NCI-H2196 treated with DMSO at 0.1 percent for 48 hours (cell line): ENCODE results near the gene RAD51B.

Experiments used
- DNase-seq: peaks from one replicate; lab custom pipeline; 2025; ENCODE audit not compliant: unreplicated experiment; lab: John Stamatoyannopoulos, UW

RAD51B gene

DNA sequence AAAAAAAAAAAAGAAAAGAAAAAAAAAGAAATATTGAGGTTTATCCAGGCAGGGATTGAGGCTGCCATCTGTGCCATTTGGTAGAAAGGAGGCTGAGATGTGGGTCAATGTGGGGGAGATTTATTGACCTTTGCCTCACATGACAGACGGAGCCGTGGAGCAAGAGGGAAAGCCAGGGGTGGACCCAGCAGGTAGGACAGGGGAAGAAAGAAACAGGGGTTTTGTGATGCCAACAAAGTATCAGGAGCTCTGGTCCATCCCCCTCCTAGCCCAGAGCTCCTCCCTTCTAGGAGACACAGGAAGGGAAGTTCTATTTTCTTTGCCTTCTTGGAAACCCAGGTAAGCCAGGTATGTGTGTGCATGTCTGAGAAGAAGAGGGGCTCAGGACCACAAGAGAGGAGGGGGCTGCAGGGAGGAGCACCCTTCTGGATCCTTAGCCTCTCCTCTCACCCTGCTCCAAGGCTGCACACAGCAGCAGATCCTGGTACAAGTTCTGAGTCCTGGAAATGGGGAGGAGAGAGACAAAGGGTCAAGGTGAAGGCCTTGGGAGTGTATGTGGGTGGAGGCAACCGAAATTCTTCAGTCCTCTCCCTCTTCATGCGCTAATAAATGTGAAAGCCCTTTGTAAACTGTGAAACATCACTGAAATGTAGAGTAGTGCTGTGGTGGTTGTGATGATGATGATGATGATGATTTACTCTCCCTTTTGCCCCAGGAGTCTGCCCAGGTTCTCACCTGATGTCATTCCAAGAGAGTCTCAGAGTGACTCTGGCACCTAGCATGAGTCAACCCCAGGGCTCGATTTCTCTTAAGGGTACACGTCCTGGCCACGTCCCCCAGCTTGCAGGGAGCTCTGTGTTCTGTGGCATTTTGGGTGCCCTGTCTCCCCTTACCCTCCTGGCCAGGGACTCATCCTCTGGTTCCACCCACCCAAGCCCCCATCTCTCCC, 947.0 kb downstream of the RAD51B start:
- no peak for DNase-seq

DNA sequence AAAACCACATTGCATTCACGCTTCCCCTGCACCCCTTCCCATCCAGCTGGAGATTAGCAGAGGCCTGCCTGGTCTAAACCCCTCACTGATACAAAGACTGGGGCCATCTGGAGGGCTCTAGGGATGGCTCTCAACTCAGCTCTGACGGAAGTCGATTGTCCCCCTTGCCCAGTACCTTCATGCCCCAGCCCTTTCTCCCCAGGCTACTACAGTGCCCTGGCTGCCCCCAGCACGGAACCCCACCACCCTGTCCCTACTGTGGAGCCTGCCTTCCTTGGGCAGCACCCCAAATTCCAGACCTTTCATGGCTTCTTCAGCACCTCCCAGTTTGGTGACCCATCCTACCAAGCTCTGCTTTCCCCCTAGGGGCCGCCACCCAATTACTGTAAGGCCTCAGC, 947.7 kb downstream of the RAD51B start:
- DNase-seq = no peak

DNA sequence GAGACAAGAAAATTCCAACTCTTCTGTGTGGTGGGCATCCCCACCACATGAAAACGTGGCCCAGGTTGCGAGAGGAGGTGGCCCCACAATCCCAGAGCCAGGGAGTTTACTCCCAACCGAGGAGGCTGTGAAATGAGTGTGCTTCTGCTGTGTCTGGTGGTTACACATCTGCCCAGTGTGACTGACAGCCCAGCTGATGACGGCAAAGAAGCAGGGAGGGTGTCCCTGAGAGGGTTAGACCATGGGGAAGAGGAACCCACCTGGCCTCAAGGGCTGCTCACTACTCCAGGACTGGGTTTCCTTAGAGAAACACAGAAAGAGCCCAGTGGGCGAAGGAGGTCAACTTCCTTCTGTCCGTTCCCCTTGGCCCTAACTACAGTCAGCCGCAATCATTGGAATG, 948.7 kb downstream of the RAD51B start:
- no peak for DNase-seq

DNA sequence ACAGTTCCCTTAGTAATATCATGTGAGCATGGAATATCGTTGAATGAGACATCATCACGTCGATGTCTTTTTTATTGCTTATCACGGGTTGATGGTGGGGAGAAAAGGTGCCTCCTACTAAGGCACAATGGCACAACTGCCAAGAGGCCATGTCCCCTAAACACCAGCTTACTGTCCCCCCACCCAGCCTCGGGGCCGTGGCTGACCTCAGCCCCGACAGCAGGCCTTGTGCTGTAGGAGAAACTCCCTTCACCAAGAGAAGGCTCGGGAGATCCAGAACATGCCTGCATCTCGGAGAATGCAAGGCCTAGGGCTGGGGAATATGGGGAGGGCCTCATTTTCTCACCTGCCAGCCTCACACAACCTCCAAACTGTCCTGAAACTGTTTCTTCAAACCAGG, 950.5 kb downstream of the RAD51B start:
- no peak for DNase-seq

DNA sequence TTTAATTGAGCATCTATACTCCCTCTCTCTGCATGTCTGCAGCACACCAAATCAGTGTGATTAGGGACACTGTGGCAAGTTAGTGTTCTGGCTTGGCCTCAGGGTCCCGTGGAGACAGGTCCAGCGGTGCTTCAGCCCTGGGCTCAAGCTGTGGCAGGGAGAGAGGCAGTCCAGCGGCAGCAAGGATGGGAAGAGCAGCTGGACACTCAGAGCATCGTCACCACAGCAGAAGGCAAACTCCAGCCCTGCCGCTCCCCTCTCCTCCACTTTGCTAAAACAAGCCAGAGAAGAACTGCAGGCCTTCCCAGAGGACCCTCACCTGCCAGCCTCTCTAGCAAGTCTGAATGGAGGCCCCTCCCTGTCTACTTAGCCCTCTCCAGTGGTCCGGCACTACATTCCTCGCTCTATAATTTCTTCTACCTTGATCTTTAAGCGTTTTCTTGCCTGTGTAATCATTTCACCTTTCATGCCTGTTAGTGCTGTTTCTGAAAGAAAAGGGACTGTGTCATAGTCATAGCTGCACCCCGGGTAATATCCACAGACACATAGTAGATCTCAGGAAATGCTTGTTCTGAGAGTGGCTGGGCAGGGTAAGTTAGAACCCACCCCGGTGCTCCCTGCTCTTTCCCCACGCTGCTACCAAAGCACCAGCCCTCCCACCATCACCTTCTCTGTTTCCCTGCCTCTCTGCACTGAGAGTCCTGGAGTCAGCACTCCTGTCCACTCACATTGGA, 951.1 kb downstream of the RAD51B start:
- no peak for DNase-seq

DNA sequence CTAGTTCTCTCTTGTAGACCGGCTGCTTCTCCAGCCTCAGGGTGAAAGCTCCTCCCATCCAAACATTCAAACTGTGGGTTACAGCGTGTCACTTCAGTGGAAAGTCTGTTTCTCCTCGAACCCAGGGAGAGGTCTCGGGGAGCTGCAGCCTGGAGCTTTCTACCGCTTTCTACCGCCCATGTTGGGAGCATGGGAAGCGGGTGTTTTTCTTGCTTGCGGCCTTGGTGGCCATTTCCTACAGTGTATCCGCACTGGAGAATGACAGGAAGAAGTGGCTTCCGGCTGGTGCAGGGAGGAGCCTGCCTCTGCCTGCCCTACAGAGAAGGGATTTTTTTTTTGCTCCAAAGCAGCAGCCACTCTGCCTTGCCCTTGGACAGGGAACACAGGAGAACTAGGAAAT, 952.1 kb downstream of the RAD51B start:
- no peak for DNase-seq

DNA sequence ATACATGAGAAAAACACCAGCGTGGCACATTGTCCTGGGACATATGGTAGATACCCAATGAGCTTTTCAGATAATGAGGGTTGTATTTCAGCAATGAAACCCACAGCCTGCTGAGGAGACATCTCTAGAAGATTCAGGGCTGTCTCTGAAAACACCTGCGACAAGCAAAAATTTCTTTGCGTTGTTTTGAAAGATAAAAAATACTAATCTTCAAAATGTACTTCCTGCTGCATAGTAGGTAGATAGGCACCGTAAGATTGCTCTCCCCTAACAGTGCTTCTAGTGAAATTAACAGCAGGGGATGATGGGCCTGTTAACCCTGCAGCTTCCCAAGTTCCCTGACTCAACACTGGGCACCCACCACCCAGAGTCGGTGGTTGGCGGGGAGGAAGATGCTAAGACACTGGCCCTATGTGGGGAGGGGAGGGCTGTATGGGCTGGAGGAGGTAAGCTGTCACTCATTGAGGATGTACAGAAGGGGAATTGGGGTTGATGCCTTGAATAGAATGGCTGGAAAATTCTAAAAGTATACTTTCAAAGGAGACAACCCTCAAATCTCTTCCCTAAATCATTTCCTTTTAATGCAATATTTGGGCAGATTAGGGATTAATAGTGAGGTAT, 953.3 kb downstream of the RAD51B start:
- DNase-seq = no peak

DNA sequence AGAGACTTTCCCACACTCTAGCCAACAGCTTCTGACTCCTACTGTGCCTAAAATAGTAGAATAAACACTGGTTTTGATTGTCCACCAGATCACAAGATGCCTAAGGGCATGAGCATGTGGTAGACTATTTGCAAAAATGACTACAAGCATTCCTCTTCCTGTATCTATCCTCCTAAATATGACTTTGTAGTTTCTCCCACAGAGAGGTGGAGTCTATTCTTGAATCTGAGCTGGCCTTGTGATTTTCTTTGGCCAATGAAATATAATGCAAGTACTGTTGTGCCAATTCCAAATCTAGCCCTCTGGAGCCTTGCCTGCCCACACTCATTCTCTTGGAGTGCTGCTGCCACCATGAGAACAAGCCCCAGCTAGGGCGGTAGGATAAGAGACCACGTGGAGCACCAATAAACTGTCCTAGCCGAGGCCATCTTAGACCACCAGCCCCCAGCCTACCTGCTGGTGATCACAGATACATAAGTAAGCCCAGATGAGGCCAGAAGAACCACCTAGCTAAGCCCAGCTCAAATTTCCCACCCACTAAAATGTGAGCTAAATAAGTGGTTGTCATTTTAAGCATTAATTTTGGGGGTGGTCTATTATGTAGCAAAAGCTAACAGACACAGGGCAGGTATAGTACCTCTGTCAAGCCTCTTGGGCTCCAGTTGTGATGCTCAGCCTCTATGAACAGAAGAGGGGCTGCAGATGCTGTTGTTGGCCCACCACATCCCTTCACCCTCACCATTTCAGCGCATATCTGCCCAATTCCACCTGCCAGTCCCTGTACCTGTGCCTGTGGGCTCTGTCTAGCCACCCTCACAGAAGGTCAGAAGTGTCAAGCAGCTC, 955.4 kb downstream of the RAD51B start:
- DNase-seq = no peak

DNA sequence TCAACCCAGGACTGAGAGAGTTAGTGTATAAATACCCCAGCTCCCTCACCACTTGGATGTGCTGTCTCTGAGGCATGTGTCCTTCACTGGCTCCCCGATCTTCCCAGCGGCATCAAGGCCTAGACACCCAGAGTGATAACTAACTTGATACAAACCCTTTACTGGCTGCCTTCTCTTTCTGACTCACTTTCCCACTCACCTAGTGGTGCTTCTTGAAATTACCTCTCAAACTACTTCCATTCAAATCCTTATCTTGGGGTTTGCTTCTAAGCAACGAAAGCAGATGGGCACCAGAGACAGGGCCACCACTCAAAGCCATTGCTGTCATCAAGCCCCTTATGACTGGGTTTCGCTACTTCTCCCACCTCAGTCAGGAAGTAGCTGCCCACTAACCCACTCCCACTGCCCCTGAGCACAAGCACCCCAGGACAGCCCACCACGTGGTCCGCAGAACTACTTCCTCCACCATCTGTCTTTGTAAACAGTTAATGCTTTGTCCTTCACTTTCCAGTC, 956.1 kb downstream of the RAD51B start:
- no peak for DNase-seq

DNA sequence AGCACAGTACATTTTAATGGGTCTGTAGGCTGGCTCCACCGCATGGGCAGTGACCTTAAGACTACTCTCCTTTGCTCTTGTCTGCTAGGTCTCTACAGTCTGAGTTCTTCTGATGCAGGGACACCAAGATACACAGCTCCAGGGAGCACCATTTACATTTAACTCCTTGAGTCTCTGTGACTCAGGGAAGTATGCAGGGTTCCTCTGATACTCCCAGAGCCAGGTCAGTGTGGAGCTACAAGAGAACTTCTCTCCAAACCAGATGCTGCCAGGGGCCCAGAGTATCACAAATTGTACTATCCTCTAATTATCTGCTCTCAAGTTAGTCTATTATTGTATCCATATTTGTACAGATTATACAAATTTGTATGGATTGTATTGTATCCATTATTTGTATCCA, 958.1 kb downstream of the RAD51B start:
- no peak for DNase-seq
